Measurements from ENCODE around the gene KCNH3. TPM values are rescaled to one million over a fixed set of nuclear protein-coding genes. Genes with fewer than 3 reads are reported as not detected.

The KCNH3 gene
- polyA plus RNA-seq, 1 donor (not counting 4 experiments of a cell fraction or from before 2014, with no cell fraction given) = 0.08 TPM

GRCh38 chr12:49588281-49588680 is 49.5 kb downstream of the KCNH3 start:
- DNase-seq (ENCODE audit: low read depth, low spot score) (no peak), FAIRE-seq (no peak)
- Histone ChIP-seq H3K36me3 (ENCODE audit: control insufficient read depth in 2 of 2, extremely low read depth in 1 of 2, insufficient read depth in 2 of 2, low read length in 2 of 2) (peaks cover 0 to 9% of the 10 kb centered on the region in 2 experiments), H3K9ac (ENCODE audit: control insufficient read depth, extremely low read depth, insufficient read depth, low read length) (no peak overlapping the region), H3K9me1 (ENCODE audit: control insufficient read depth, extremely low read depth, insufficient read depth, low read length) (no peaks in the 10 kb centered on the region), H3K4me3 (ENCODE audit: control insufficient read depth in 2 of 3, extremely low read depth in 1 of 3, insufficient read depth in 2 of 3, low read depth in 1 of 3, low read length in 3 of 3) (no peak overlapping the region), H3K9me3 (ENCODE audit: control insufficient read depth, low read depth, low read length) (no peaks in the 10 kb centered on the region), H3K27me3 (ENCODE audit: control insufficient read depth, extremely low read depth, insufficient read depth, low read length) (no peaks in the 10 kb centered on the region), H3K79me2 (ENCODE audit: control insufficient read depth, insufficient read depth, low read length) (no peaks in the 10 kb centered on the region), H3K27ac (ENCODE audit: control insufficient read depth, insufficient read depth, low read length) (no peak overlapping the region), H4K20me1 (ENCODE audit: control insufficient read depth, extremely low read depth, insufficient read depth, low read length) (no peaks in the 10 kb centered on the region), H2AFZ (ENCODE audit: control insufficient read depth, low read length) (no peak overlapping the region), H3K4me1 (ENCODE audit: control insufficient read depth, extremely low read depth, insufficient read depth, low read length) (peaks cover 7% of the 10 kb centered on the region), H3K4me2 (ENCODE audit: control insufficient read depth, extremely low read depth, insufficient read depth, low read depth, low read length) (no peak overlapping the region)
- dilution Hi-C loops (cut with MboI; ENCODE audit: extremely low pct_ligation_motif_present, low sequenced_read_pairs) = no loop called here
- no peak for TF ChIP-seq CTCF (optimal IDR thresholded peaks at IDR 0.05 in 1 of 3, IDR thresholded peaks at IDR 0.05 in 1 of 3, conservative IDR thresholded peaks at IDR 0.05 in 1 of 3; ENCODE audit: extremely low read depth in 1 of 3, insufficient read depth in 2 of 3, low read length in 3 of 3)
- TF ChIP-seq EZH2 (IDR thresholded peaks at IDR 0.05; ENCODE audit: low read length) = no peak

GRCh38 chr12:49588721-49589516 is 50.1 kb downstream of the KCNH3 start:
- H2AFZ ChIP-seq (ENCODE audit: control insufficient read depth, low read length) = no peak overlapping the region
- H3K4me1 ChIP-seq (ENCODE audit: control insufficient read depth, extremely low read depth, insufficient read depth, low read length) = peaks cover 7% of the 10 kb centered on the region
- H3K9me3 ChIP-seq (ENCODE audit: control insufficient read depth, low read depth, low read length) = no peaks in the 10 kb centered on the region
- no peak for DNase-seq (ENCODE audit: low read depth, low spot score)
- H3K4me3 ChIP-seq (ENCODE audit: control insufficient read depth in 2 of 3, extremely low read depth in 1 of 3, insufficient read depth in 2 of 3, low read depth in 1 of 3, low read length in 3 of 3) = no peak overlapping the region
- no peak overlapping the region for H3K27ac ChIP-seq (ENCODE audit: control insufficient read depth, insufficient read depth, low read length)
- no peak for FAIRE-seq
- H3K36me3 ChIP-seq (ENCODE audit: control insufficient read depth in 2 of 2, extremely low read depth in 1 of 2, insufficient read depth in 2 of 2, low read length in 2 of 2) = peaks cover 0 to 5% of the 10 kb centered on the region in 2 experiments
- TF ChIP-seq CTCF (optimal IDR thresholded peaks at IDR 0.05 in 1 of 3, IDR thresholded peaks at IDR 0.05 in 1 of 3, conservative IDR thresholded peaks at IDR 0.05 in 1 of 3; ENCODE audit: extremely low read depth in 1 of 3, insufficient read depth in 2 of 3, low read length in 3 of 3) (no peak), EZH2 (IDR thresholded peaks at IDR 0.05; ENCODE audit: low read length) (no peak)
- H3K9me1 ChIP-seq (ENCODE audit: control insufficient read depth, extremely low read depth, insufficient read depth, low read length) = no peaks in the 10 kb centered on the region
- H3K79me2 ChIP-seq (ENCODE audit: control insufficient read depth, insufficient read depth, low read length) = no peaks in the 10 kb centered on the region
- no peak overlapping the region for H3K9ac ChIP-seq (ENCODE audit: control insufficient read depth, extremely low read depth, insufficient read depth, low read length)
- dilution Hi-C loops (cut with MboI; ENCODE audit: extremely low pct_ligation_motif_present, low sequenced_read_pairs) = no loop called here
- no peaks in the 10 kb centered on the region for H4K20me1 ChIP-seq (ENCODE audit: control insufficient read depth, extremely low read depth, insufficient read depth, low read length)
- no peak overlapping the region for H3K4me2 ChIP-seq (ENCODE audit: control insufficient read depth, extremely low read depth, insufficient read depth, low read depth, low read length)
- no peaks in the 10 kb centered on the region for H3K27me3 ChIP-seq (ENCODE audit: control insufficient read depth, extremely low read depth, insufficient read depth, low read length)
